Fibroblast of villous mesenchyme (primary cell): ENCODE measurements around the gene EIF5A. TPM values are rescaled to one million over a fixed set of nuclear protein-coding genes. Genes with fewer than 3 reads are reported as not detected.

Source experiments
- DNase-seq: peaks from one replicate; pipeline ENCODE4 v3.0.0-alpha.2; 2010; ENCODE audit warnings: low read depth
- H3K4me3 ChIP-seq: 2 replicates; pipeline ENCODE4 v1.5.1; 2011; ENCODE audit warnings: low read depth, mild to moderate bottlenecking, low read length
- CTCF ChIP-seq: IDR thresholded peaks from 2 replicates; pipeline ENCODE4 v1.5.1; 2012; ENCODE audit warnings: low read depth, mild to moderate bottlenecking, low read length; ENCODE audit not compliant: insufficient read depth
- total RNA-seq: library from RNA; depleted of rRNA; stranded (reverse); fragments of >200 nt; gene quantifications from 2 replicates; pipeline ENCODE4 v1.2.3, GENCODE V29; 2012

EIF5A gene
- total RNA-seq, 1 donor, result 641 TPM

GRCh38 chr17:7289256-7290032 lies 18.0 kb upstream of the EIF5A start:
- no peak for TF ChIP-seq CTCF
- no peak overlapping the region for H3K4me3 ChIP-seq
- no peak for DNase-seq

GRCh38 chr17:7290166-7290565 lies 17.3 kb upstream of the EIF5A start:
- no peak overlapping the region for H3K4me3 ChIP-seq
- DNase-seq, result no peak
- TF ChIP-seq CTCF, result no peak

- no peak for TF ChIP-seq CTCF
- no peak overlapping the region for H3K4me3 ChIP-seq
- no peak for DNase-seq
Observed at GRCh38 chr17:7290685-7291084, 16.7 kb upstream of the EIF5A start.

- no peak overlapping the region for H3K4me3 ChIP-seq
- TF ChIP-seq CTCF, result no peak
- no peak for DNase-seq
Observed at GRCh38 chr17:7292194-7292593, 15.2 kb upstream of the EIF5A start.

GRCh38 chr17:7292729-7293128 lies 14.7 kb upstream of the EIF5A start:
- no peak overlapping the region for H3K4me3 ChIP-seq
- no peak for TF ChIP-seq CTCF
- DNase-seq, result no peak

GRCh38 chr17:7293159-7293558 lies 14.3 kb upstream of the EIF5A start:
- no peak for DNase-seq
- no peak for TF ChIP-seq CTCF
- H3K4me3 ChIP-seq, result no peak overlapping the region
